A549 treated with CORT108297 at 1 μM for 4 hours (cell line): ENCODE results near the gene C4orf50. TPM values are rescaled to one million over a fixed set of nuclear protein-coding genes. Genes with fewer than 3 reads are reported as not detected.

Experiments used
- total RNA-seq: library from RNA; stranded (reverse); fragments of 200-300 nt; extraction: Qiagen RNA extraction; gene quantifications from 5 replicates; pipeline ENCODE4 v1.2.3, GENCODE V29; 2022

C4orf50 gene
- not detected in 5 replicates for total RNA-seq

DNA sequence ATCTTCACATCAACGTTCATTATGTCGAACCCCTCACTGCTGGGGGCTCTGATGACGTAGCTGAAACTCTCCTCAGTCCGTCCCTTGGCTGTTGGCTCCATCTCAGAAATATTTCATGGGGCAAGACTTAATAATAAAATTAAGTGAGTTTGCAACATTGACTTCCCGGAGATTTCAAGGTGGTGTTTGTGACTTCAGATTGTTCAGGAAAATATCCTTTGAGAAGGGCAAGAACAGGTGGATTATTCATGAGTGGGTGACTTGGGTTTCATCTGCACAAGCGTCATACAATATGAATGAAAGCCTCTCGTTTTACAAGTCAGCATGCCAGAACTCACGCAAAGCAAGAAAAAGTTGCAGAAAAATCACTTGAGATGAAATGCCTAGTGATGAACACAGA, at the start of gene C4orf50:
Gene C4orf50, minus strand, starts transcription at position 101 of the 400 bp plus-strand sequence.

GRCh38 chr4:5893004-5893580, 125.1 kb downstream of the C4orf50 start, which contains the start of gene CRMP1:
TSS of gene CRMP1 (minus strand) at chr4:5893086. CDS start at chr4:5892969, 117 bp downstream.

Other genes with a start within 250 kb of the C4orf50 start
- 2.5 to 3.2 TPM (median 2.7 TPM) in 5 replicates for gene CRMP1, start 125.3 kb downstream of the C4orf50 start, total RNA-seq
- 0.13 TPM in 1 of 5 replicates, not detected in the others for gene JAKMIP1, start 182.1 kb upstream of the C4orf50 start, total RNA-seq